Activated B cell treated with CpG ODN at 0.5 μM for 24 hours (primary cell): ENCODE data around the gene SLC25A4. TPM values are rescaled to one million over a fixed set of nuclear protein-coding genes. Genes with fewer than 3 reads are reported as not detected.
"Not testable (repeated sequence)": the region's sequence is repeated elsewhere in the genome, so short reads cannot be mapped to it uniquely, and the experiment has no call there.

Experiments
- ATAC-seq: fragments of 200-7000 bp; cut with Tn5 transposase; one replicate; pipeline ENCODE4 v1.10.0; 2021; ENCODE audit warnings: low read depth, mild to moderate bottlenecking, moderate library complexity
- CTCF ChIA-PET: fragments of 350-600 bp; sonication (Branson Sonifier 250); formaldehyde crosslinking; loops from one replicate; lab custom pipeline; 2021; ENCODE audit warnings: antibody characterized with exemption; lab: Charles Lee
- POLR2A ChIA-PET: fragments of 350-600 bp; sonication (Branson Sonifier 250); formaldehyde crosslinking; loops from one replicate; lab custom pipeline; 2021; ENCODE audit warnings: antibody characterized with exemption; lab: Charles Lee
- DNase-seq: peaks from one replicate; pipeline ENCODE4 v3.0.0; 2022
- H3K27ac Mint-ChIP-seq: one replicate; pipeline ENCODE4 v1.8.0; 2020; ENCODE audit warnings: mixed read lengths
- H3K27me3 Mint-ChIP-seq: one replicate; pipeline ENCODE4 v1.8.0; 2021; ENCODE audit warnings: mixed read lengths
- H3K36me3 Mint-ChIP-seq: one replicate; pipeline ENCODE4 v1.8.0; 2021; ENCODE audit warnings: low read depth, mixed read lengths
- H3K4me1 Mint-ChIP-seq: one replicate; pipeline ENCODE4 v1.8.0; 2021; ENCODE audit warnings: mixed read lengths
- H3K4me3 Mint-ChIP-seq: one replicate; pipeline ENCODE4 v1.8.0; 2020; ENCODE audit warnings: mild to moderate bottlenecking, mixed read lengths
- H3K9me3 Mint-ChIP-seq: one replicate; pipeline ENCODE4 v1.8.0; 2020; ENCODE audit warnings: mixed read lengths
- intact Hi-C: fragments of 100-400 bp; cut with micrococcal nuclease; formaldehyde crosslinking; loops from one replicate; pipeline ENCODE4 v1.15.1; 2024
- total RNA-seq: library from RNA; stranded (reverse); gene quantifications from 2 replicates; pipeline ENCODE4 v1.2.3, GENCODE V29; 2022
- TF ChIP-seq, protein P1 (sequence below): fragments of 200-600 bp; IDR thresholded peaks from one replicate; pipeline ENCODE4 v1.8.0; 2022; ENCODE audit warnings: antibody characterized with exemption, mild to moderate bottlenecking

Gene SLC25A4
- total RNA-seq, 1 donor from 2014 or later: 8.9 TPM

DNA sequence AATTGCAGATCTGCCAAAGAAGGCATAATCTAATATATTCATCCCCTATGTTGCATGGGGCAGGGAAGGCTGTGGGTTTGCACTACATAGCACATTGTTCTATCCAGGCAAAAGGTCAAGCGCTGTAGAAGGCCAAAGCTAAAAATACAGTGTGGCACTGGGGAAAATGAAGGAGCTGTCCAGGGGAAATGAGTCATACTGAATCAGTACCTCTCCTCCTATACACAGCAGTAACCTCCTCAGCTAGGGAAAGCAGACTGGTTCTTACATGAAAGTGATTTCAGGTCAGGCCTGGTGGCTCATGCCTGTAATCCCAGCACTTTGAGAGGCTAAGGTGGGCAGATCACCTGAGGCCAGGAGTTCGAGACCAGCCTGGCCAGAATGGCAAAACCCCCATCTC, 31.0 kb upstream of the SLC25A4 start:
- no peaks in the 10 kb centered on the region for H3K36me3 Mint-ChIP-seq
- H3K4me3 Mint-ChIP-seq: no peak overlapping the region
- peaks cover 12% of the 10 kb centered on the region for H3K27me3 Mint-ChIP-seq
- H3K27ac Mint-ChIP-seq: no peak overlapping the region
- DNase-seq: no peak
- TF ChIP-seq, protein P1, sequence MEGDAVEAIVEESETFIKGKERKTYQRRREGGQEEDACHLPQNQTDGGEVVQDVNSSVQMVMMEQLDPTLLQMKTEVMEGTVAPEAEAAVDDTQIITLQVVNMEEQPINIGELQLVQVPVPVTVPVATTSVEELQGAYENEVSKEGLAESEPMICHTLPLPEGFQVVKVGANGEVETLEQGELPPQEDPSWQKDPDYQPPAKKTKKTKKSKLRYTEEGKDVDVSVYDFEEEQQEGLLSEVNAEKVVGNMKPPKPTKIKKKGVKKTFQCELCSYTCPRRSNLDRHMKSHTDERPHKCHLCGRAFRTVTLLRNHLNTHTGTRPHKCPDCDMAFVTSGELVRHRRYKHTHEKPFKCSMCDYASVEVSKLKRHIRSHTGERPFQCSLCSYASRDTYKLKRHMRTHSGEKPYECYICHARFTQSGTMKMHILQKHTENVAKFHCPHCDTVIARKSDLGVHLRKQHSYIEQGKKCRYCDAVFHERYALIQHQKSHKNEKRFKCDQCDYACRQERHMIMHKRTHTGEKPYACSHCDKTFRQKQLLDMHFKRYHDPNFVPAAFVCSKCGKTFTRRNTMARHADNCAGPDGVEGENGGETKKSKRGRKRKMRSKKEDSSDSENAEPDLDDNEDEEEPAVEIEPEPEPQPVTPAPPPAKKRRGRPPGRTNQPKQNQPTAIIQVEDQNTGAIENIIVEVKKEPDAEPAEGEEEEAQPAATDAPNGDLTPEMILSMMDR: no peak
- intact Hi-C loops: no loop called here
- H3K4me1 Mint-ChIP-seq: no peaks in the 10 kb centered on the region
- no peaks in the 10 kb centered on the region for H3K9me3 Mint-ChIP-seq
- POLR2A ChIA-PET: no interaction called here
- CTCF ChIA-PET: interaction anchor here (0.6 kb wide), 1 partner anchor 12 kb away, joined by 3 read pairs; no protein-coding TSS in a partner anchor
- no peak for ATAC-seq

DNA sequence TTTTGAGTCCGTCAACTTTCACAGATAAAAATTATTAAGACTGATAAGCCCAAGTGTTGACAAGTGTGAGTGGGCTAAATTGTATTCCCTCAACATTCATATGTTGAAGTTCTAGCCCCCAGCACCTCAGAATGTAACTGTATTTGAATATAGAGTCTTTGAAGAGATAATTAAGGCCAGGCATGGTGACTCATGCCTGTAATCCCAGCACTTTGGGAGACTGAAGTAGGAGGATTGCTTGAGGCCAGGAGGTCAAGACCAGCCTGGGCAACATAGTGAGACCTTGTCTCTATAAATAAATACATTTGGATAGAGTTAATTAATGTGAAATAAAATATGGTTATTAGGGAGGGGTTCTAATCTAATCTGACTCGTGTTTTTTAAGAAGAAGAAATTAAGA, 29.7 kb upstream of the SLC25A4 start:
- peaks cover 12% of the 10 kb centered on the region for H3K27me3 Mint-ChIP-seq
- no peak overlapping the region for H3K27ac Mint-ChIP-seq
- intact Hi-C loops: no loop called here
- H3K36me3 Mint-ChIP-seq: no peaks in the 10 kb centered on the region
- TF ChIP-seq, protein P1: no peak
- DNase-seq (no peak), ATAC-seq (no peak)
- no peaks in the 10 kb centered on the region for H3K9me3 Mint-ChIP-seq
- CTCF ChIA-PET: no interaction called here
- H3K4me1 Mint-ChIP-seq: no peaks in the 10 kb centered on the region
- POLR2A ChIA-PET: no interaction called here
- no peak overlapping the region for H3K4me3 Mint-ChIP-seq

DNA sequence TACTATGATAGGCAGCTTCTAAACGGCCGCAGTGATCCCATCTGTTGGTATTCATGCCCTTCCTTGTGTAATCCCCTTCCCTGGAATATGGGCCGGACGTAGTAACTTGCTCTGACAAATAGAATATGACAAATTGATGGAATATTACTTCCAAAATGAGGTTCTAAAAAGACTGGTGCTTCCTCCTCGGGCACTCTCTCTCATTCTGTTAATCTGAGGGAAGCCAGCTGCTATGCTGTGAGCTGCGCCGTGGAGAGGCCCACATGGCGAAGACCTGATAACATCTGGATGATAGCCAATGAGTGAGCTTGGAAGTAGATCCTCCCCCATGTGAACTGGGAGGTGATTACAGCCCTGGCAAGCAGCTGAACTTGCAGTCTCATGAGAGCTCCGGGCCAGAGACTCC, 27.2 kb upstream of the SLC25A4 start:
- ChIA-PET POLR2A (no interaction called here), CTCF (interaction anchor here (1.1 kb wide), 1 partner anchor 8 kb away, joined by 3 read pairs; no protein-coding TSS in a partner anchor)
- Mint-ChIP-seq H3K36me3 (no peaks in the 10 kb centered on the region), H3K9me3 (no peaks in the 10 kb centered on the region), H3K4me1 (no peaks in the 10 kb centered on the region), H3K27ac (no peak overlapping the region), H3K27me3 (peaks cover 14% of the 10 kb centered on the region), H3K4me3 (no peak overlapping the region)
- intact Hi-C loops: no loop called here
- TF ChIP-seq, protein P1: no peak
- ATAC-seq (no peak), DNase-seq (no peak)

DNA sequence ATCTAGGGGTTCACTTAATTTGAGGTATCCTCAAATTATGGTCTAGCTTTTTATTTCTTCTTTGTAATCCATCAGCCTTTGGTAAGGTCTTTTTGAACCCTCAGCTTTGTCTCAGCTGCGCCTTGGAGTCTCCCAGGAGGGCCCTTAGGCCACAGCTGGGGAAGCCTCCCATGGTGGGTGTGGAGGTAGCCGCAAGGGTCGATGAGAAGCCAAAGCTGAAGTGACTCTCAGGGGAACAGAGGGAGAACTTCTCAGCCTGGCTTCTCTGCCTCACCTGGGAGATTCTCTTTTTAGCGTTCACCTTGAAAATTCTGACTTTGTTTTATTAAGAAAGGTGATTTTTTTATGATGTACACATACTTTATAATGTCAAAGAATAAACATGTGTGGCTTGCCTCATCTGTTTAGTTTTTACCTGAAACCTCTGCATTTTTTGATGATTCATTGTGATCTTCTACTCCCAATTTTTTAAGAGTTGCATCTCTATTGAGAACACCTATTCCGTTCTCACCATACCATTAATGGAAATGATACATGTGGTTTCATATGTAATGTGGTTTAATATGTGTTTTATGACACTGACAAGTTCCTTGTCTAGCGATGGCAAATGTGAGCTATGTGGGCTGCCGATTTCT, 25.6 kb upstream of the SLC25A4 start:
- H3K36me3 Mint-ChIP-seq: no peaks in the 10 kb centered on the region
- intact Hi-C loops: no loop called here
- H3K4me3 Mint-ChIP-seq: no peak overlapping the region
- ATAC-seq (no peak), DNase-seq (no peak)
- no peaks in the 10 kb centered on the region for H3K9me3 Mint-ChIP-seq
- no peak overlapping the region for H3K27ac Mint-ChIP-seq
- TF ChIP-seq, protein P1: no peak
- peaks cover 1% of the 10 kb centered on the region for H3K4me1 Mint-ChIP-seq
- CTCF ChIA-PET: no interaction called here
- H3K27me3 Mint-ChIP-seq: peaks cover 15% of the 10 kb centered on the region
- POLR2A ChIA-PET: no interaction called here

DNA sequence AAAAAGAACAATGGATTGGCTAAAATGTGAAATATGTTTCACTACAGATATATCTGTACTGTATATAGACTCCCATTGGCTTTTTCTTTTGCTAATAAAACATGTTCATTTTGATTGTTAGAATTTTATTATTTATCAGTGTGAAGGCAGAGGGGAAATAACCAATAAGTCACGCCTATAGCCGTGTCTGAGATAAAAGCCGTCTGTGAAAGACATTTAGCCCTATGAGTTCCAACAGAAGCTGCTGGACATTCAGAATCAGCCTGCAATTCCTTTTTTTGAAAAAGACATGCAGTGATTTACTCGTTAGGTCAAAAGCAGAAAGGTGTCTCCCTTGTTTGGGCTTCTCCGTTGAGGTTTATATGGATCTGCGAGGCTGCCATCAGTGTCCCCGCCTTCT, 24.2 kb upstream of the SLC25A4 start:
- DNase-seq (no peak), ATAC-seq (no peak)
- Mint-ChIP-seq H3K4me1 (peaks cover 9% of the 10 kb centered on the region), H3K27ac (no peak overlapping the region), H3K4me3 (no peak overlapping the region), H3K27me3 (peaks cover 17% of the 10 kb centered on the region), H3K36me3 (no peaks in the 10 kb centered on the region), H3K9me3 (no peaks in the 10 kb centered on the region)
- ChIA-PET CTCF (no interaction called here), POLR2A (no interaction called here)
- TF ChIP-seq, protein P1: no peak
- intact Hi-C loops: no loop called here

DNA sequence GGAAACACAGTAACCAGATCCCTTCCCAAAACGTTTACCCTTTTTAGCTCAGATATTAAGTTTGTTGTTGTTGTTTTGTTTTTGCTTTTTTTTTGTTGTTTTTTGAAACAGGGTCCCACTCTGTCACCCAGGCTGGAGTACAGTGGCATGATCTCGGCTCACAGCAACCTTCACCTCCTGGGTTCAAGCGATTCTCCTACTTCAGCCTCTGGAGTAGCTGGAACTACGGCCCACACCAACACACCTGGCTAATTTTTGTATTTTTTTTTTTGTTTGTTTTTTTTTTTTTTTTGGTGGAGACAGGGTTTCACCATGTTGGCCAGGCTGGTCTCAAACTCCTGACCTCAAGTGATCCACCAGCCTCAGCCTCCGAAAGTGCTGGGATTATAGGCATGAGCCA, 23.6 kb upstream of the SLC25A4 start:
- intact Hi-C loops: not testable (repeated sequence)

More for the DNA sequence above, 23.6 kb upstream of the SLC25A4 start:
- CTCF ChIA-PET, H3K4me1 Mint-ChIP-seq, DNase-seq, H3K9me3 Mint-ChIP-seq, H3K4me3 Mint-ChIP-seq, ATAC-seq, POLR2A ChIA-PET, H3K36me3 Mint-ChIP-seq, H3K27ac Mint-ChIP-seq: not testable (repeated sequence)
- H3K27me3 Mint-ChIP-seq: peaks cover 16% of the 10 kb centered on the region
